GM21515 (cell line): ENCODE measurements around the gene MUCL3.
"Not testable (repeated sequence)": the region's sequence is repeated elsewhere in the genome, so short reads cannot be mapped to it uniquely, and the experiment has no call there.

Experiments used
- ATAC-seq: cut with Tn5 transposase; IDR thresholded peaks from one replicate; pipeline ENCODE4 v1.9.1; 2021; ENCODE audit not compliant: unreplicated experiment

The MUCL3 gene

GRCh38 chr6:30937265-30937664, 3.5 kb upstream of the MUCL3 start:
- no peak for ATAC-seq

DNA sequence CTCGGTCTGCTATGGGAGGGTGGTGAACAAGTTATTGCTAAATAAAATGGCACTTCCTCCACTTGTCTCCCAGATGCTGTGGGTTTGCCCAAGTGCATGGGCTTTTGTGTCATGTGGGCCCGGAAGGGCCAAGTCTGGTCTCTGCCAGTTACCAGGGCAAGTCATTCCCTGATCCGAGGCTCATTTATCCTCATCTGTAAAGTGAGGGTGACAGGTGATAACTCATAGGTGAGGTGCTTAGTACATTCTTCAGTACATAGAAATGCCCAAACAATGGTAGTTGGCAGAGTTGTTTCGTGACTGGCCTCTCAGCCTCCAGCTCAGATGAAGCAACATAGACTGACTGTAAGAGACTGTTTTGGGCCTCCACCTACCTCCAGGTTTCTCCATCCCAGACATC, 2.0 kb upstream of the MUCL3 start:
- ATAC-seq, result no peak

GRCh38 chr6:30939473-30939872, 1.3 kb upstream of the MUCL3 start:
- no peak for ATAC-seq

GRCh38 chr6:30942338-30943060, 1.7 kb downstream of the MUCL3 start:
- no peak for ATAC-seq

GRCh38 chr6:30944051-30944450, 3.3 kb downstream of the MUCL3 start:
- ATAC-seq, result no peak

DNA sequence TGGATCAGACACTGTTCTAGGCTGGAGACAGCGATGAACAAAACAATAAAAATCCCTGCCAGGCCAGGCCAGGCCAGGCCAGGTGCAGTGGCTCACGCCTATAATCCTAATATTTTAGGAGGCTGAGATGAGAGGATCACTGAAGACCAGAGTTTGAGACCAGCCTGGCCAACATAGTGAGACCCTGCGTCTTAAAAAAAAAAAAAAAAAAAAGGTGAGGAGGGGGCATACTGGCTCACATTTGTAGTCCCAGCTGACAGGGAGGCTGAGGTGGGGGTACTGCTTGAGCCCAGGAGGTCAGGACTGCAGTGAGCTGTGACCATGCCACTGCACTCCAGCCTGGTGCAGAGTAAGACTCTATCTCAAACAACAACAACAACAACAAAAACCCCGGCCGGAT, 4.5 kb downstream of the MUCL3 start:
- ATAC-seq, result no peak

DNA sequence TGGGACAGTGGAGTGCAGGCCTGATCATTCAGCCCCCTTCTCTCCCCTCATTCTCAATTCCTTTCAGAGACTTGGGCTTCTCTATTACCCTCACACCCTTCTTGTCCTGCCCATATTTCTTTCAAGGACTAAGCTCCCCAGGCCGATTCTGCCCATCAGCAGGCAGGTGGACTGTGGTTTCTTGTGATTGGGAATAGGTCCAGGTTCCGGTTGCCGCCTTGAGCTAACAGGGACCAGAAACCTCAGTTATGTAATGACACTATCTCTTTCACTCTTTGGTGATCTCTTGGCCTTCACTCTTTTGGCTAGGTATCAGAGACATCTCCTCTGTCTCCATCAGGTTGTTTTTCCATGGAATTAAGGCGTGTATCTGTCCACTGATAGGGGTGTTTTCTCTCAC, 6.5 kb downstream of the MUCL3 start:
- no peak for ATAC-seq

DNA sequence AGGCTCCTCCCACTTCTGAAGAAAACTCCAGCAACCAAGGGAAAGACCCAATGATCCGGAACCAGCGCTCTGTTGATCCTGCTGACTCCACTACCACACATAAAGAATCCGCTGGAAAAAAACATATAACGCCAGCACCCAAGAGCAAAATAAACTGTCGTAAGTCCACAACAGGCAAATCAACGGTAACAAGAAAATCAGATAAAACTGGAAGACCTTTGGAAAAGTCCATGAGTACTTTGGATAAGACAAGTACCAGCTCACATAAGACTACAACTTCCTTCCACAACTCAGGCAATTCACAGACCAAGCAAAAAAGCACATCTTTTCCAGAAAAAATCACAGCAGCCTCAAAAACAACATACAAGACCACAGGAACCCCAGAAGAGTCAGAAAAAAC, 8.0 kb downstream of the MUCL3 start:
- ATAC-seq, result no peak

DNA sequence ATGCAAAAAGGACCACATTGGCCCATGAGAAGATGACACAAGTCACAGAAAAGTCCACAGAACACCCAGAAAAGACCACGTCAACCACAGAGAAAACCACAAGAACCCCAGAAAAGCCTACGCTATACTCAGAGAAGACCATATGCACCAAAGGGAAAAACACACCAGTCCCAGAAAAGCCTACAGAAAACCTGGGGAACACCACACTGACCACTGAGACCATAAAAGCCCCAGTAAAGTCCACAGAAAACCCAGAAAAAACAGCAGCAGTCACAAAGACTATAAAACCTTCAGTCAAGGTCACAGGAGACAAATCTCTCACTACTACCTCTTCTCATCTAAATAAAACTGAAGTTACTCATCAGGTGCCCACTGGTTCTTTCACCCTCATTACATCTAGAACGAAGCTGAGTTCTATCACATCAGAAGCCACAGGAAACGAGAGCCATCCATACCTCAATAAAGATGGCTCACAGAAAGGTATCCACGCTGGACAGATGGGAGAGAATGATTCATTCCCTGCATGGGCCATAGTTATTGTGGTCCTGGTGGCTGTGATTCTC, 11.2 kb downstream of the MUCL3 start:
- ATAC-seq, result no peak

DNA sequence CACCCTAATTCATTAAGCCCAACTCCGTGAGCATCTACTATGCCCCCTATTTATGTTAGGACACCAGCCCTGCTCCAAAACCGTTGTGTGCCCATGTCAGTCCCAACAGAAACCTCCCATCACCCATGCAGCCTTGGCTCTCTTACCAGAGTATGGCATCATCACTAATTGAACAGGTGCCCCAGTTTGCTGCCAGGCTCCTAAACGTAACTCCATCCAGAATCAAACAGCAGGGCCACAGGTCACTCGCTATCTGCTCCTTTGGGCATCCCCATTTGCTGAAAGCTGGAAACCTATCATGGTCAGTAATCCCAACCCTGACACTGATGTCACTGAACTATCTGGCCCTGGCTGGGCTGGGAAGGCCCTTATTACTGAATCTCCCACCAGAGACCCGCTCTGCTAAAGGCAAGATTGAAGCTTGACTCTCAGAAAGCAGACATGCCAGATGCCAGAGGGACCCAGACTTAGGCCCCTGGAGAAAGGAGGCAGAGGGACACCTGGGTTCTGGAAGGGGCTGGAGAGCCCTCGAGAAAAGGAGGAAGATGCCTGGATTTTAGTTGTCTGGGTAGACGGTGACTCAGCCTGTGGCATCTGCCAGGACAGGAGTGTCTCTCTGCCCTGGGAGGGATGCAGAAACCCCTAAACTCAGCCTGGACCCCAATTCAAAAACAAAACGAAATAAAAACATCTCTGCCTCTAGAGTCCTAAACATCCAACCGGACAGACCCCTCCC, 14.0 kb downstream of the MUCL3 start:
- ATAC-seq, result no peak

- peak; percentile 69 for ATAC-seq
These were observed 14.7 kb downstream of the MUCL3 start for GRCh38 chr6:30955367-30956042.

DNA sequence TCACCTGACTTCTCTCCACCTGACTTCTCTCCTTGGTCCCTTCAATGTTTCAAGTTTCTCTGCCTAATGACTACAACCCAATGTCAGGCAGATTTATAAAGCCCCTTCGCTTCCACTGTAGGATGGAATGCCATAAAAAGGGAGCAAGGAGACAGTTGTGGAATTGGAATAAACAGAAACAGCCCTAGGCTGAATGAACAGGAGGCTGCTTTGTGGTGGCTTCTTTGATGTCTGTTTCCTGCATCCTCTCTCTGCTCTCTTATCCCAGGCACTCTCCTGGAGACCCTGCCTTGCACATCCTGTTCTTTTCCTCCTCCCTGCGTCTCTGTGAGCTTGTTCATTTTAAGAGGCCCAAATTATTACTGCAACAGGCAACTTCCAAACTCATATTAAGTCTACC, 16.9 kb downstream of the MUCL3 start:
- ATAC-seq, result no peak

DNA sequence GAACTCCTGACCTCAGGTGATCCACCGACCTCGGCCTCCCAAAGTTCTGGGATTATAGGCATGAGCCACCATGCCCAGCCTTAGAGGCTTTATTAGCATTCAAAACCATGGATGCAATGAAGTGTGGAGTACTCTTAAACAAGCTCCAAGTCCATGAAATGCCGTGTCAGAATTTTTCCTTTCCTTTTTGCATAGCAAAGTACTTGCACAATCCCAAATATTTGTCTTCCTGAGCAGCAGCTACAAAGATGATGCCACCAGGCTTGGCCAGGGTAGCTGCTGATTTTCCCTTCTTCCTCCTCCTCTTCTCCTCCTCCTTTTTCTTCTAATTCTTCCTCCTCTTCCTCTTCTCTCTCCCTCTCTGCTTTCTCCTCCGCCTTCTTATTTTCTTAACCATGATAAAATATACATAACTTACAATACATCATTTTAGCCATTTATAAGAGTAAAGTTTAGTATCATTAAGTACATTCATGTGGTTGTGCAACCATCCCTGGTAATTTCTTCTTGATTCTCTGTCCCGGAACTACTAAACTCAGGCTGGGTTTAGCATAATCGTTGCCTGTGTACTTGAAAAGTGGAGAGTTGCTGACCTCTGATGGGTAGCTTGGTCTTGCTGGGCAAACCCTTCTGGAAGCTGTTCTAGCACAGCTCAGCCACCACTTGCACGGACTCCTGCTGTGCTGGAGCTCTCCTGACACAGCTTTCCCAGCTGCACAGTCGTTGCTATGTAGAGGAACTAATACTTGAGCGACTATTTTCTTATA, 20.3 kb downstream of the MUCL3 start:
- ATAC-seq, result no peak

GRCh38 chr6:30962716-30963115, 21.9 kb downstream of the MUCL3 start:
- ATAC-seq, result no peak

DNA sequence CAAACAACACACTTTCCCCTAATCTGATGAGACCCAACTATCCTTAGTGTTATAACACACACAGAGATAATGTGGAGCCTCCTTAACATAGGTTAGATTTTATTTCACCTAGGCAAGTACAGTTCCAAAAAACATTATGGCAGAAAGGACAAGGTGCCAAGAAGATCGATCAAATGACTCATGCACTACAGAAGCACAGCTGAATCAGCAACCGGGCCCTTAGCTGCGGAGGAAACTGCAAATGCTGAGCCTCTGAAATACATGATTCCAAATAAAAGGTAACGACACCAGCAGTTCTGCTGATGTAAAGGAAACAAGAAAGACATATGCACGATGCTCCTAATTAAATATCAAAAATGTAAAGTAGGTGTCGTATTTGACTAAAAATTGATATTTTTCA, 22.9 kb downstream of the MUCL3 start:
- ATAC-seq, result no peak

GRCh38 chr6:30964075-30964474, 23.3 kb downstream of the MUCL3 start:
- no peak for ATAC-seq

DNA sequence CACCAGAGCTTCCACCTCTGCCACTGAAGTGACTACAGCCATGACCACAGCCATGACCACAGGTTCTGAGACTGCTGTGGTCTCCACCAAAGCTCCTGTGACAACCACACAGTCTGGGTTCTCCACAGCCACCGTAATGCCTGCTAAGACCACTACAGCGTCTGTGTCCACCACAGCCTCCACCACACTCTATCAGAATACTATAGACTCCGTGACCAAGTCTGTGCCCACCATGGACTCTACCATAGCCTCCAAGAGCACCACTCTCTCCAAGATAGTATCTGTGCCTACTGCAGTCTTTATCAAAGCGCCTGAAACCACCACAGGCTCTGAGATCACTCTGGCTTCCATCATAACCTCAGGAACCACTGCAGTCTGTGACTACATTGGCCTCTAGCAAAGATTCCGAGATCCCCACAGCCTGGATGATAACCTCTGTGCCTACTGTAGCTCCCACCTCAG, 24.4 kb downstream of the MUCL3 start:
- no peak for ATAC-seq

DNA sequence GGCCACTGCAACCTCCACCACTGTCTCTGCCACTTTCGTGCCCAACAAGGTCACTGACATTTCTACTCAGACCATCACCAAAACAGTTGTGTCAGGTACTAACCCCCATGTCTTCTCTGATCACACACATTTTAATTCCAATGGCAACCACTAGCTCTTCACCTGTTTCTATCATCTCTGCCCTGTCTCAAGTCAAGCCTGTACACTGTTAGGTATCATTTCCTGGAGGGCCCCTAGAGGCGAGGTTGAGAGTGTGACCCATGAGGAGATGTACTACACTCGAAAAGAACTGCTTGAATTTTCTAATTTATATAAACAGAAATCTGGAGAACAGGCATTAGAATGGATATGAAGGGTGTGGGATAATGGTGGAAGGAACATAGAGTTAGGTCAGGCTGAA, 25.4 kb downstream of the MUCL3 start:
- no peak for ATAC-seq

GRCh38 chr6:30969171-30969570, 28.4 kb downstream of the MUCL3 start:
- not testable (repeated sequence) for ATAC-seq

DNA sequence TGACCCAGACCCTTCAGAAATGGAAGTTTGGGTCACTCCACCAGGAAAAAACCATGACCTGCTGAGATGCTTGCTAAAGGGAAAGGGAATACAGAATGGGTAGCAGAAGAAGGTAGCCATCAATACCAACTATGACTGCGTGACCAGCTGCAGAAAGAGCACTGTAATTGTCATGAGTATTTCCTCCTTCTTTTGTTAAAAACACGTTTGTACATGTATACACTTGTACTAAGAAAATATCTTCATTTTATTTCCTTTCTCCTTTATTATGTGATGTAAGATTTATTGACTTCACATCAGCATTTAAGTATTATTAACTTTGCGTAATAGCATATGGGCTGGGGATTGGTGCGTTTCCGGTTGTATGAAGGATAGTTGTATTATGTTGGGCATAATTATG, 30.2 kb downstream of the MUCL3 start:
- no peak for ATAC-seq

DNA sequence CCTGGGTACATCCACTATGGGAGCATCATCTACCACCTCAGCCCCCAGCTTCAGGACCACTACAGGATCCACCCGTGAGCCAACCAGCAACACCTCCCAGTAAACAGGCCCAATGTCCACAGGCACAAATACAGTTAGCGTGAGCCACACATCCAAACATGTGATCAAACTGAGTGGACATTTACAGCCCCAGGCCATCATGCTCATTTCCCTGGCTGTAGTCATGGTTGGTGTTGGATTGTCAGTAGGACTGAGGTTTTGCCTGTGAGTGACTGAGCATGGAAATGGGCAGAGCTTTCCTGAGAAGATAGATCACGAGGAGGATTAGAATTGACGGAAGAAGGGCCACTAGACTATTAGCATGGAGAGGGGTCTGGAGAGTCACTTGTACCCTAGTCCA, 32.0 kb downstream of the MUCL3 start:
- no peak for ATAC-seq
